AG04449 (cell line): ENCODE data around the gene ZNF407.

Source experiments
- CTCF ChIA-PET: fragments of 350-600 bp; formaldehyde crosslinking; extraction: SDS; loops from one replicate; lab custom pipeline; 2021; ENCODE audit warnings: antibody characterized with exemption; lab: Yijun Ruan, JAX
- POLR2A ChIA-PET: fragments of 400-600, 350-600 bp; formaldehyde crosslinking; extraction: SDS; loops from one replicate; lab custom pipeline; 2020; ENCODE audit warnings: antibody characterized with exemption, inconsistent platforms; lab: Yijun Ruan, JAX
- DNase-seq: peaks from one replicate; pipeline ENCODE4 v3.0.0-alpha.2; 2010; ENCODE audit warnings: low read depth, low spot score
- H3K4me3 ChIP-seq: 2 replicates; pipeline ENCODE4 v1.5.1; 2011; ENCODE audit warnings: low read depth, mild to moderate bottlenecking, control low read depth, low read length
- CTCF ChIP-seq: IDR thresholded peaks from one replicate; pipeline ENCODE4 v1.5.1; 2011; ENCODE audit warnings: mild to moderate bottlenecking, moderate library complexity, low read length, control low read depth, inconsistent platforms; ENCODE audit not compliant: insufficient read depth; ENCODE audit errors: missing control alignments

ZNF407 gene

GRCh38 chr18:75106746-75107145, 509.1 kb downstream of the ZNF407 start:
- DNase-seq, result no peak
- no peak overlapping the region for H3K4me3 ChIP-seq
- ChIA-PET CTCF (no interaction called here), POLR2A (no interaction called here)
- no peak for TF ChIP-seq CTCF

GRCh38 chr18:75107196-75107930, 509.7 kb downstream of the ZNF407 start:
- ChIA-PET CTCF (no interaction called here), POLR2A (no interaction called here)
- H3K4me3 ChIP-seq, result no peak overlapping the region
- no peak for DNase-seq
- TF ChIP-seq CTCF, result no peak

- no peak for TF ChIP-seq CTCF
- DNase-seq, result no peak
- ChIA-PET CTCF (no interaction called here), POLR2A (no interaction called here)
- H3K4me3 ChIP-seq, result no peak overlapping the region
Measured at GRCh38 chr18:75107931-75108276, 510.2 kb downstream of the ZNF407 start.

- DNase-seq, result no peak
- no peak overlapping the region for H3K4me3 ChIP-seq
- ChIA-PET CTCF (no interaction called here), POLR2A (no interaction called here)
- TF ChIP-seq CTCF, result no peak
Measured at GRCh38 chr18:75108579-75109318, 511.1 kb downstream of the ZNF407 start.

GRCh38 chr18:75109319-75109691, 511.6 kb downstream of the ZNF407 start:
- DNase-seq, result no peak
- CTCF ChIA-PET, result no interaction called here
- POLR2A ChIA-PET, result no interaction called here
- TF ChIP-seq CTCF, result no peak
- no peak overlapping the region for H3K4me3 ChIP-seq

DNA sequence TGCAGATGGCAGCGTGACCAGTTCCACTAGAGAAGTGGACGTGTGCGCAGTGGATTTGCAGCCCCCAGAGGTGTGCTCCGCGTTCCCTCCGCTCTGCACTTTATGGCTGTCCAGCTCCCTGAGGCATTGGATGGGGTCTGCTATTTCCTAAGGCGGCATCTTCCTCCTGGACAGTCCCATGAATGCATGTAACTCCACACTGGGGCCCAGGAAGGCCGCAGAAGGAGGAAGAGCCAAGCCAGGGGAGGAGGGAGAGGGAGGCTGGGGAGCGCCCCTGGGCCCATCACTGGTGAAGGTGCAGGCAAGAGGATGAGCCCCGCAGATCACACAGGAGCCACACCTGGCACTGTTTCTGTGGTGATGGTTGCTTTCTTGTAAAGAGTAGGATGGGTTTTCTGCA, 512.1 kb downstream of the ZNF407 start:
- TF ChIP-seq CTCF, result no peak
- H3K4me3 ChIP-seq, result no peak overlapping the region
- ChIA-PET CTCF (no interaction called here), POLR2A (no interaction called here)
- no peak for DNase-seq
